ENCODE data around the gene MPC1L. TPM values are rescaled to one million over a fixed set of nuclear protein-coding genes. Genes with fewer than 3 reads are reported as not detected.
A peak's percentile ranks its signal among the peaks of the same experiment; 100 is the strongest.
"Not testable (repeated sequence)": the region's sequence is repeated elsewhere in the genome, so short reads cannot be mapped to it uniquely, and the experiment has no call there.

Gene MPC1L
- total RNA-seq, result not detected

GRCh38 chrX:40623139-40623536 is at the start of gene MPC1L:
Gene MPC1L, plus strand, starts transcription at chrX:40623428. Its CDS starts 138 bp downstream, at chrX:40623566.
- H3K4me3 ChIP-seq (ENCODE audit: low read length), result no peak within 1 kb of the TSS
- H3K27me3 ChIP-seq (ENCODE audit: insufficient read depth, low read length), result no peaks in the 10 kb centered on the region
- no peaks in the 10 kb centered on the region for H3K9me3 ChIP-seq (ENCODE audit: low read depth, low read length)
- no peaks in the 10 kb centered on the region for H3K4me1 ChIP-seq (ENCODE audit: insufficient read depth, low read length)

DNA sequence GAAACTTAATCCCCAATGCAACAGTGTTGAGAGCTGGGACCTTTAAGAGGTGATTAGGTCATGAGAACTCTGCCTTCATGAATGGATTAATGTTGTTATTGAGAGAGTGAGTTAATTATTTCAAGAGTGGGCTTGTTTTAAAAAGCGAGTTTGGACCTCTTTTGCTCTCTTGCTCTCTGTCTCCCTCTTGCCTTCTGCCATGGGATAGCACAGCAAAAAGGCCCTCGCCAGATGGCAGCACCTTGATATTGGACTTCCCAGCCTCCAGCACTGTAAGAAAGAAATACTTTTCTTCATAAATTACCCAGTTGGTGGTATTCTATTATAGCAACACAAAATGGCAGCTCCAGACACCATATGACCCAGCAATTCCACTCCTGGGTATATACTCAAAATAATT is 49.5 kb upstream of the MPC1L start:
- Histone ChIP-seq H3K4me1 (ENCODE audit: insufficient read depth, low read length) (peaks cover 35% of the 10 kb centered on the region), H3K27me3 (ENCODE audit: insufficient read depth, low read length) (no peaks in the 10 kb centered on the region), H3K4me3 (ENCODE audit: low read length) (no peak overlapping the region), H3K9me3 (ENCODE audit: low read depth, low read length) (no peaks in the 10 kb centered on the region)

- H3K27me3 ChIP-seq (ENCODE audit: insufficient read depth, low read length); H3K4me3 ChIP-seq (ENCODE audit: low read length); H3K9me3 ChIP-seq (ENCODE audit: low read depth, low read length): not testable (repeated sequence)
- peaks cover 43% of the 10 kb centered on the region for H3K4me1 ChIP-seq (ENCODE audit: insufficient read depth, low read length)
Measured at GRCh38 chrX:40575411-40575810, 47.8 kb upstream of the MPC1L start.

DNA sequence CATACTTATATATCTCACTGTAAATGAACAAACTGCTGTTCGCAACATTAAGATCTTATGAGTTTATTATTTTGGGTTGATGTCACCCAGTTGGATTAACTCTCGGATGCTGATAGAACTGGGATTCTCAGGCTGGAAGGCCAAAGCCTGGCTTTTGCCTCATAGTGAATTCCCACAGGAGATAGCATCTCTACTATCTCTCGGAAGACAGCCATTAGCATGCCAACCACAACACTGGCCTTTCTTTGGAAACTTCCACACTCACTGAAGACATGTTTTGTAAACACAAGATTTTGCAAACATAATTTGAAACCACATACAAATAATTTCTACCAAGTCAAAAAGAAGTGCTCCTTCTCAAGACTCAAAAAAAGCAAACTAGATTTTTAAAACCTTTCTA is 46.9 kb upstream of the MPC1L start:
- Histone ChIP-seq H3K4me1 (ENCODE audit: insufficient read depth, low read length) (peaks cover 35% of the 10 kb centered on the region), H3K9me3 (ENCODE audit: low read depth, low read length) (no peaks in the 10 kb centered on the region), H3K27me3 (ENCODE audit: insufficient read depth, low read length) (no peaks in the 10 kb centered on the region), H3K4me3 (ENCODE audit: low read length) (no peak overlapping the region)

GRCh38 chrX:40578039-40578695 is 45.1 kb upstream of the MPC1L start:
- H3K27me3 ChIP-seq (ENCODE audit: insufficient read depth, low read length), result no peaks in the 10 kb centered on the region
- H3K9me3 ChIP-seq (ENCODE audit: low read depth, low read length), result no peaks in the 10 kb centered on the region
- H3K4me3 ChIP-seq (ENCODE audit: low read length), result no peak overlapping the region
- H3K4me1 ChIP-seq (ENCODE audit: insufficient read depth, low read length), result peaks cover 49% of the 10 kb centered on the region

GRCh38 chrX:40579141-40579540 is 44.1 kb upstream of the MPC1L start:
- Histone ChIP-seq H3K4me3 (ENCODE audit: low read length) (no peak overlapping the region), H3K4me1 (ENCODE audit: insufficient read depth, low read length) (peaks cover 50% of the 10 kb centered on the region), H3K27me3 (ENCODE audit: insufficient read depth, low read length) (no peaks in the 10 kb centered on the region), H3K9me3 (ENCODE audit: low read depth, low read length) (no peaks in the 10 kb centered on the region)

GRCh38 chrX:40579900-40580536 is 43.2 kb upstream of the MPC1L start:
- Histone ChIP-seq H3K4me3 (ENCODE audit: low read length) (peak overlapping the region; percentile 63), H3K9me3 (ENCODE audit: low read depth, low read length) (no peaks in the 10 kb centered on the region), H3K27me3 (ENCODE audit: insufficient read depth, low read length) (no peaks in the 10 kb centered on the region), H3K4me1 (ENCODE audit: insufficient read depth, low read length) (peaks cover 50% of the 10 kb centered on the region)

- H3K4me3 ChIP-seq (ENCODE audit: low read length), result peak within 1 kb of the TSS; percentile 63
- H3K9me3 ChIP-seq (ENCODE audit: low read depth, low read length), result no peaks in the 10 kb centered on the region
- H3K4me1 ChIP-seq (ENCODE audit: insufficient read depth, low read length), result peaks cover 50% of the 10 kb centered on the region
- H3K27me3 ChIP-seq (ENCODE audit: insufficient read depth, low read length), result no peaks in the 10 kb centered on the region
Measured at GRCh38 chrX:40580537-40581335, 42.5 kb upstream of the MPC1L start, which contains the start of gene ATP6AP2. Gene ATP6AP2, plus strand, starts transcription at chrX:40580970. Its CDS starts 96 bp downstream, at chrX:40581066.

GRCh38 chrX:40581336-40581920 is 41.8 kb upstream of the MPC1L start:
- H3K27me3 ChIP-seq (ENCODE audit: insufficient read depth, low read length), result no peaks in the 10 kb centered on the region
- no peaks in the 10 kb centered on the region for H3K9me3 ChIP-seq (ENCODE audit: low read depth, low read length)
- H3K4me1 ChIP-seq (ENCODE audit: insufficient read depth, low read length), result peaks cover 50% of the 10 kb centered on the region
- peak overlapping the region; percentile 63 for H3K4me3 ChIP-seq (ENCODE audit: low read length)

GRCh38 chrX:40582178-40582577 is 41.0 kb upstream of the MPC1L start:
- not testable (repeated sequence) for H3K9me3 ChIP-seq (ENCODE audit: low read depth, low read length); H3K4me3 ChIP-seq (ENCODE audit: low read length); H3K27me3 ChIP-seq (ENCODE audit: insufficient read depth, low read length)
- H3K4me1 ChIP-seq (ENCODE audit: insufficient read depth, low read length), result peaks cover 49% of the 10 kb centered on the region

DNA sequence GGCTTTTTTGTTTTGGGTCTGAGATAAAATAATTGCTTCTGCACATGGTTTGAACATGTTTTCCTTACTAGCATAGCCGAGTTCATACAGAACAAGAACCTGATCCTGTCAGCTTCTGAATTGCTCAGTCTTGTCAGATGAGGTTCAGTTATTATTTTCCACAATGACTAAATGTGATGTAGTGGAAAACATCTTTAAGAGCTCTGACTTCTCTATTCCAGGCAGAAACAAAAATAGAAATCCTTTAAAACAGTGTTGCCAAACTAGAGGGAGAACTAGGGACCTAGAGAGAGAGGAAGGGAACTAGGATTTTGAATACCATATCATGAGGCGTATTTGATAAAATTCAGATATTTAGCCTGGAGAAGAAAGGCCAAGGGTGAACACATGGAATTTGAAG is 40.4 kb upstream of the MPC1L start:
- Histone ChIP-seq H3K9me3 (ENCODE audit: low read depth, low read length) (no peaks in the 10 kb centered on the region), H3K4me3 (ENCODE audit: low read length) (no peak overlapping the region), H3K27me3 (ENCODE audit: insufficient read depth, low read length) (no peaks in the 10 kb centered on the region), H3K4me1 (ENCODE audit: insufficient read depth, low read length) (peaks cover 43% of the 10 kb centered on the region)

GRCh38 chrX:40587623-40588022 is 35.6 kb upstream of the MPC1L start:
- H3K4me3 ChIP-seq (ENCODE audit: low read length); H3K9me3 ChIP-seq (ENCODE audit: low read depth, low read length); H3K4me1 ChIP-seq (ENCODE audit: insufficient read depth, low read length); H3K27me3 ChIP-seq (ENCODE audit: insufficient read depth, low read length): not testable (repeated sequence)

- not testable (repeated sequence) for H3K4me1 ChIP-seq (ENCODE audit: insufficient read depth, low read length); H3K9me3 ChIP-seq (ENCODE audit: low read depth, low read length); H3K4me3 ChIP-seq (ENCODE audit: low read length); H3K27me3 ChIP-seq (ENCODE audit: insufficient read depth, low read length)
Measured at GRCh38 chrX:40589616-40590321, 33.5 kb upstream of the MPC1L start.

GRCh38 chrX:40603446-40603845 is 19.8 kb upstream of the MPC1L start:
- H3K9me3 ChIP-seq (ENCODE audit: low read depth, low read length), result no peaks in the 10 kb centered on the region

DNA sequence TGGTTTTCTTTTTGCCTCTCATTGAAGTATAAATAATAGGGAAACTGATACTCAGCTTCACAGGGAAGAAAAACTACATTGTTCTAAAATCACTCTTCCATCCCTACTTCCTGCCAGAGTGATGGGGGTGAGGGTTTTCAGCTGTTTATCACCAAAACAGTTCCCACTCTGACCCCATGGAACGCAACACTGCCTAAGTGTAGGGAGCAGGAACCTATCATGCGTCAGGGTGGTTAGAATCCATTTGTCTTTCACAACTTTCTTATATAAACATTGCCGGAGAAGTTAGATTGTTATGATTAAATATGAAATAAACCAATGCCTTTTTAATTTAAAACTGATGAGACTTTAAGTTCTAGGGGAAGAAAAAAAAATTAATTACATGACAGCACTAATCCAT is 15.8 kb upstream of the MPC1L start:
- Histone ChIP-seq H3K9me3 (ENCODE audit: low read depth, low read length) (no peaks in the 10 kb centered on the region), H3K4me3 (ENCODE audit: low read length) (no peak overlapping the region), H3K27me3 (ENCODE audit: insufficient read depth, low read length) (no peaks in the 10 kb centered on the region), H3K4me1 (ENCODE audit: insufficient read depth, low read length) (no peaks in the 10 kb centered on the region)

More at GRCh38 chrX:40603446-40603845, 19.8 kb upstream of the MPC1L start:
- Histone ChIP-seq H3K4me1 (ENCODE audit: insufficient read depth, low read length) (no peaks in the 10 kb centered on the region), H3K4me3 (ENCODE audit: low read length) (no peak overlapping the region), H3K27me3 (ENCODE audit: insufficient read depth, low read length) (no peaks in the 10 kb centered on the region)
